Activated T-helper 1 cell treated with anti-CD3 and anti-CD28 coated beads, Interleukin-12 subunit alpha, Interleukin-12 subunit beta, Interleukin-2, Interleukin-4 antibody, amounts not matched to agents 30 ng/mL and 10 ng/mL and 1 ng/mL, durations not matched to agents 14 hours and 24 hours and 36 hours (primary cell): ENCODE measurements around the gene MLKL. TPM values are rescaled to one million over a fixed set of nuclear protein-coding genes. Genes with fewer than 3 reads are reported as not detected.

Experiments used
- DNase-seq: peaks from one replicate; pipeline ENCODE4 v3.0.0; 2021; ENCODE audit warnings: low spot score
- H3K27ac Mint-ChIP-seq: one replicate; pipeline ENCODE4 v1.8.0; 2021; ENCODE audit warnings: mild to moderate bottlenecking, mixed read lengths
- H3K27me3 Mint-ChIP-seq: one replicate; pipeline ENCODE4 v1.8.0; 2022; ENCODE audit warnings: mild to moderate bottlenecking, moderate library complexity, mixed read lengths; ENCODE audit not compliant: insufficient read depth
- H3K36me3 Mint-ChIP-seq: one replicate; pipeline ENCODE4 v1.8.0; 2021; ENCODE audit warnings: low read depth, mixed read lengths
- H3K4me1 Mint-ChIP-seq: one replicate; pipeline ENCODE4 v1.8.0; 2021; ENCODE audit warnings: low read depth, mixed read lengths
- H3K4me3 Mint-ChIP-seq: one replicate; pipeline ENCODE4 v1.8.0; 2021; ENCODE audit warnings: mild to moderate bottlenecking, moderate library complexity, mixed read lengths
- H3K9me3 Mint-ChIP-seq: one replicate; pipeline ENCODE4 v1.8.0; 2021; ENCODE audit warnings: mixed read lengths
- intact Hi-C: fragments of 100-400 bp; cut with micrococcal nuclease; formaldehyde crosslinking; loops from one replicate; pipeline ENCODE4 v1.15.1; 2024
- total RNA-seq: library from RNA; stranded (reverse); gene quantifications from 2 replicates; pipeline ENCODE4 v1.2.3, GENCODE V29; 2022

MLKL gene
- total RNA-seq = 23.9 and 24.0 TPM in 2 replicates

DNA sequence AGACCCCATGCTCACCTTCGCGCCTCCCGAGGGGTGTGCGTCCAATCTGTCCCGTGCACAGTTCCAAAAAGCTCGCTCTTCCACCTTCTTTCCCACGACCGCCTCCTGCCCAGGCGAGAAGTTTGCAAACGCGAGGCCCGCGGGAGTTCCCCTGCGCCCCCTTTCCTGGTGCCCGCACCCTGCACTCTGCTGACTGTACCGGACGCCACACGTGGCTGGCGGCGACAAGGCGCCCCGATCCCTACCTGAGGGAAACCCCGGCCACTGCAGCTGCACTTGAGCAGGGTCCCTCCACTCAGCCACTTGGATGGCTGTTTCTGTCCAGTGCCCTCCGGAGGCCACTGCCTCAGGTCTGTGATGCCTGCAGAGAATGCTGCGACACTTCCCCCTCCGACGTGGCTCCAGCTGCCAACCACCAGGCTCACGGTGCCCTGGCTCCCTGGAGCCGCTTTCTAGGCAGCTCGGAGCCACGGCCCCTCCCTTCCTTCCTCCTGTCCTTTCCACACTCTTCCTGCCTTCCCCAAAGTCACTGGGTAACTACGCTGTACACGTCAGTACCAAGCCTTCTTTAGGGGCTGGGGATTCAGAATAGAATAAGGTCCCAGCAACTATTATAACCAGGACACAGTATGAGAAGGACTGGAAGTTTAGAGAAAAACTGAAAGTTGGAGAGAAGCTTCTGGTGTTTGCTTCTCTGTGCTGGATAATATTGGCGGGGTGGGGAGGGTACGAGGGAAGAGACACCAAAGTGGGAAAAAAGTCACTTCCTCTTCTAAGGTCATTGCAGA lies at the start of gene MLKL:
Gene MLKL (minus strand): TSS at position 425 of the 788 bp plus-strand sequence. CDS start 5,105 bp downstream, outside the sequence.
- DNase-seq = peak; percentile 52
- no peaks in the 10 kb centered on the region for H3K27me3 Mint-ChIP-seq
- intact Hi-C loops = loop anchor here (1.0 to 10.0 kb wide), 9 partner anchors 9 to 946 kb away; partner anchors contain the start of genes GLG1, KARS1, PSMD7 and RFWD3
- peak within 1 kb of the TSS; percentile 99 for H3K27ac Mint-ChIP-seq
- H3K36me3 Mint-ChIP-seq = peaks cover 19% of the 10 kb centered on the region
- H3K4me3 Mint-ChIP-seq = peak within 1 kb of the TSS; percentile 100
- H3K4me1 Mint-ChIP-seq = peaks cover 60% of the 10 kb centered on the region
- H3K9me3 Mint-ChIP-seq = no peaks in the 10 kb centered on the region

DNA sequence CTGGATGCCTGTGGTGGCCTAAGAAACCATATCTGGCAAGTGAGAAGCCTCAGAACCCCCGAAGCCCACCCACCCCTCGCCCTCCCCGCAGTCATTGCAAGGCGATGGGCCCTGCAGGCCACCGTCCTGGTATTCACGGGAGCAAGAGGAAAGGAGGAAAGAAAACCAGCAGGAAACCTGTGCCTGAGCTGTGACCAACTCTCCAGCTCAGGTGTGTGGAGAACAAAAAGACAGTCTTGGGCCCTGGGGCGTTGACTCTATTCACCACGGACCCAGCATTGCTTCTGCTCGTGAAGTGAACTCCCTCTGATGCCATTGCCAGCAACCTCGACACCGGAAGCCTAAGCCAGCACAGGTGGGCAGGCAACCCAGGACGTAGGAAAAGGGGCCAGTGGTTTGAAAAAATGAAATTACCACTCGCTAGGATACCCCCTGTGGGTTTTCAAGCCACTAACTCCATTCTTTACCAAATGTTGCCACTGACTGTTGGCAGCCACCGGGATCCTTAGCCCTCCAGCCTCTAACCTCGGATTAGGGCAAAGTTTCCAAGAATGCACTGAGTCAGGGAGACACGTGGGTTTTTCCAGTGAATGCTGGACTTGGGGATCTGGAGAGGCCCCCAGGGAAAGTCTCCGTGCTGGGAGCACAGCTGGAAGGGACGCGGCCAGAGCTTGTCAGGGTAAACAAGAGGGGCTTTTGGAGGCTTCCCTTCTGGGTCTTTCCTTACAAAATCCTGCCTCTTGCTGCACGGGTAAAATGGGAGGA lies 48.8 kb upstream of the MLKL start:
- Mint-ChIP-seq H3K27me3 (peaks cover 6% of the 10 kb centered on the region), H3K4me1 (no peaks in the 10 kb centered on the region), H3K36me3 (no peaks in the 10 kb centered on the region), H3K9me3 (no peaks in the 10 kb centered on the region), H3K4me3 (no peak overlapping the region), H3K27ac (no peak overlapping the region)
- intact Hi-C loops = no loop called here
- DNase-seq = no peak

DNA sequence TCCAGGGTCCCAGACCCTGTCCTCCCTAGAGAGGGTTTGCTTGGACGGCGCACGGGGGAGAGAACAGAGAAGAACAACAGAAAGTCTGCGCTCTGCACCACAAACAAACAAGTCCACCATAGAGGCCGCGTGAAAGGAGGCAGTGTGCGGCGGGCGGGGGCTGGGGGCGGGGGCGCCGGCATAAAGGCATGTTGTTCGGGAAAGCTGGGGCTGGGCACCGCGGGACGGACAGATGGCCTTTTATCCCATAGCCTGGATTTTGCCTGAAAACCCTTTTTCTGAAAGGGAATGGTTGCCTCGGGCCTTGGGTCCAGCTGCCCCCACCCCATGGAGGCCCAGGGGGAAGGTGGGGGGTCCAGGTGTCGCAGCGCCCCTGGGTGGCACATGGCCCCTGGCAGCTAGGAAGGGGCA lies 48.0 kb upstream of the MLKL start:
- no peaks in the 10 kb centered on the region for H3K36me3 Mint-ChIP-seq
- peaks cover 6% of the 10 kb centered on the region for H3K27me3 Mint-ChIP-seq
- no peak for DNase-seq
- intact Hi-C loops = no loop called here
- no peak overlapping the region for H3K27ac Mint-ChIP-seq
- no peaks in the 10 kb centered on the region for H3K4me1 Mint-ChIP-seq
- no peak overlapping the region for H3K4me3 Mint-ChIP-seq
- no peaks in the 10 kb centered on the region for H3K9me3 Mint-ChIP-seq

DNA sequence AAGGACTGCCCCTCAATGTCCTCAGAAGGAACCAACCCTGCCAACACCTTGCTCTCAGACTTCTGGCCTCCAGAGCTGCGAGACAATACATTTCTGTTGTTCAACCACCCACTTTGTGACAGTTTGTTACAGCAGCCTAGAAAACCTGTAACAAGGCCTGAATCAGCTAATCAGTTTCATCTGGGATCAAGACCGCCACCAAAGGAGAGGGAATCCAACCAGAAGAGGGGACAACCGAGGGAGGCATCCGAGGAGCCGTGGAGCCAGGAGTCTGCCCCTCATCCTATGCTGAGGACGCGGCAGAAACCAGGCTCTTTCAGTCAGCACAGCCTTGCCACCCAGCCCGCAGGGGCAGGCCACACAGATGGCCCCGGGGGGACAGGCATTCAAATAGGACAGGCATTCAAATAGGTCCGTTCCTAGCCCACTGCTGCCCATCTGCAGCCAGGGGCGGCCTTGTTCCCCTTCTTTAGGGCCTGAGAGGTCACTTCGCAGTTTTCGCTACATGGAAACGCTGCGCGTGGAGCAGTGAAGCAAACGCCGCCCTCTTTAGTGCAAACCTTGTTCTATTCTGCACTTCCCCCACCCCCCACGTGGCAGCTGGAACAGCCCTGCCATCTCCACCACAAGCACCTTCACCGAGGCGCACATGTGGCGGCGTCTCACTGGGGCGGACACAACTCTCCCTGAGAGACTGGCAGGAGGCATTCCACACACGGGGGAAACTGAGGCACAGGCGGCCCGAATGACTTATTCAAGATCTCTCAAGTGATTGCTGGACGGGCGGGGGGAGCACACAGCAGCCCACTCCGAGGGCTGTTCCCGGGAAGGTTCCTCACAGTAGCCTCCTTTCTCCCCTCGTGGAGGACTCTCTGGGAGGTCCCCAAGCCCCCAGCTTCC lies 47.3 kb upstream of the MLKL start:
- H3K9me3 Mint-ChIP-seq = no peaks in the 10 kb centered on the region
- H3K4me1 Mint-ChIP-seq = no peaks in the 10 kb centered on the region
- DNase-seq = no peak
- H3K4me3 Mint-ChIP-seq = no peak overlapping the region
- intact Hi-C loops = no loop called here
- H3K27ac Mint-ChIP-seq = no peak overlapping the region
- H3K27me3 Mint-ChIP-seq = peaks cover 6% of the 10 kb centered on the region
- no peaks in the 10 kb centered on the region for H3K36me3 Mint-ChIP-seq

DNA sequence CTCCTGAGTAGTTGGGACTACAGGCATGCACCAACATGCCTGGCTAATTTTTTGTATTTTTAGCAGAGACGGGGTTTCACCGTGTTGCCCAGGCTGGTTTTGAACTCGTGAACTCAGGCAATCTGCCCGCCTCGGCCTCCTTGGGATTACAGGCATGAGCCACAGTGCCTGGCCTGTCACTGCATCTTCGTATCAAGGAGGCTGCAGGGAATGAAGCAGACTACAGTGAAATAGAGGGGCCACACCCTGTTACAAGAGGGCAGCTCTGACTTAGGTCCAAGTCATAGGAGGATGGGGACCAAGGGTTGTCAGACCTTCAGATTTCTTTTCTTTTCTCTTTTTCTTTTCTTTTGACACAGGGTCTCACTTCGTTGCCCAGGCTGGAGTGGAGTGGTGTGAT lies 45.3 kb upstream of the MLKL start:
- DNase-seq = no peak
- intact Hi-C loops = no loop called here
- no peaks in the 10 kb centered on the region for H3K9me3 Mint-ChIP-seq
- peaks cover 6% of the 10 kb centered on the region for H3K27me3 Mint-ChIP-seq
- no peak overlapping the region for H3K4me3 Mint-ChIP-seq
- no peaks in the 10 kb centered on the region for H3K4me1 Mint-ChIP-seq
- no peaks in the 10 kb centered on the region for H3K36me3 Mint-ChIP-seq
- H3K27ac Mint-ChIP-seq = no peak overlapping the region

DNA sequence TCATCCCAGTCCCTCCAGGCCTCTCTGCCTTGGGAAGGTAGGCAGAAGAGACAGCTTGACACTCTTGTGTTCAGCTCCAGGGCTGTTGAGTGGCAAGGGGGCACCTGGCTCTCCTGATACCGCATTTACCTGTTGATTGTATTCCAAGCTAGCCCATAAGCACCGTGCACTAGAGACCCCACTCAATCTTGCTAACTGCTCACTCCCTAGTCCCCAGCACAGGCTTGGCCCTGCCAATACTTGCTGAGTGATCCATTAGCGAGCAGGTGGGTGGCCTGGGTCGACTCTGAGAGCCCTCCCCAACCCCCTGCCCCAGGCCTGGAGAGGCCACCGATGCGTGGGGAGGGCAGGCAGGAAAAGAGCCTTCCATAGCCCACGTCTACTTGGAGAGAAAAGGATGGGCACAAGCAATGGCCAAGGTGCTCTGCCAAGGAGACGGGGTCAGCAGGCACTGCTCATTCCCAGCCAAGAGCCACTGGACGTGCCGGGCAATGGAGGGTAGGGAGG lies 44.5 kb upstream of the MLKL start:
- no peak overlapping the region for H3K4me3 Mint-ChIP-seq
- H3K36me3 Mint-ChIP-seq = no peaks in the 10 kb centered on the region
- peaks cover 6% of the 10 kb centered on the region for H3K27me3 Mint-ChIP-seq
- no peaks in the 10 kb centered on the region for H3K4me1 Mint-ChIP-seq
- no peak overlapping the region for H3K27ac Mint-ChIP-seq
- H3K9me3 Mint-ChIP-seq = no peaks in the 10 kb centered on the region
- intact Hi-C loops = no loop called here
- DNase-seq = no peak

DNA sequence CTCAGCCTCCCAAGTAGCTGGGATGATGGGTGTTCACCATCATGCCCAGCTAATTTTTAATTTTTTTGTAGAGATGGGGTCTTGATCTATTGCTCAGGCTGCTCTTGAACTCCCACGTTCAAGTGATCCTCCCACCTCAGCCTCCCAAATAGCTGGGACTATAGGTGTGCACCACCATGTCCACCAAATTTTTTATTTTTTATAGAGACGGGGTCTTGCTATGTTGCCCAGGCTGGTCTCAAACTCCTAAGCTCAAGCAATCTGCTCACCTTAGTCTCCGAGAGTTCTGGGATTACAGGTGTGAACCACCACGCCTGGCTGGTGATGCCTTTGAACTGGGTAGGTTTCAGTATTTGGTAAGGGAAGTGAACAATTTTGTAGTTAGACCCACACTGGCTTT lies 43.9 kb upstream of the MLKL start:
- Mint-ChIP-seq H3K36me3 (no peaks in the 10 kb centered on the region), H3K27ac (no peak overlapping the region), H3K9me3 (no peaks in the 10 kb centered on the region), H3K27me3 (peaks cover 8% of the 10 kb centered on the region), H3K4me1 (no peaks in the 10 kb centered on the region), H3K4me3 (no peak overlapping the region)
- no peak for DNase-seq
- intact Hi-C loops = no loop called here

DNA sequence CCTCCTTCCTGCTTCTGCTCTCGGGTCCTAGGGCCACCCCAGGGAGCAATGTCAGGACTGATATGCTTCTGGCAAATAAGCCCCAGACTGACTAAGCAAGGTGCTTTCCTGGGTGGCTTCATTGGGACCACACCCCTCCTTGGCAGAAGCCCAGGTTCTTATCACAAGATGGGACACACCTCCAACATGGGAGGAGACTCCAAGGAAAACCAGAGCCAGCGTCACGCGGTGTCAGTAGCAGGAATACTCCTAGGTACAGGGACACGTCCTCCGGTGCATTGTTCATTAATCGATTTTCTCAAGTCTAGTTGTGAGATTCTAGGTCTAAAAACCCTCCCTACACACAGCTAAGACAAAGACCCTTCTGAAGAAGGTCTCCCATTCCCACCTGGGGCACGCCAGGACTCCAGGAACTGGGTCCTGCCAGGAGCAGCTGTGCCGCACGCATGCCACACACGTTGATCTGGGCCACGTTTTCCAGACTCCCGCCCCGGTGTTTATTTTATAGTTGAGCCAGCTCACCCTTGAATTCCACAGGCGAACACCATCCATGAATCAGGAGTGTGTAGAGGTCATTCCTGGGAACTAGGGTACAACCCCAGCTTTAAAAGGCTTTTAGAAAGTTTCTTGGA lies 43.1 kb upstream of the MLKL start:
- peaks cover 8% of the 10 kb centered on the region for H3K27me3 Mint-ChIP-seq
- H3K4me3 Mint-ChIP-seq = no peak overlapping the region
- no peak overlapping the region for H3K27ac Mint-ChIP-seq
- H3K9me3 Mint-ChIP-seq = no peaks in the 10 kb centered on the region
- no peaks in the 10 kb centered on the region for H3K4me1 Mint-ChIP-seq
- H3K36me3 Mint-ChIP-seq = no peaks in the 10 kb centered on the region
- intact Hi-C loops = no loop called here
- no peak for DNase-seq

DNA sequence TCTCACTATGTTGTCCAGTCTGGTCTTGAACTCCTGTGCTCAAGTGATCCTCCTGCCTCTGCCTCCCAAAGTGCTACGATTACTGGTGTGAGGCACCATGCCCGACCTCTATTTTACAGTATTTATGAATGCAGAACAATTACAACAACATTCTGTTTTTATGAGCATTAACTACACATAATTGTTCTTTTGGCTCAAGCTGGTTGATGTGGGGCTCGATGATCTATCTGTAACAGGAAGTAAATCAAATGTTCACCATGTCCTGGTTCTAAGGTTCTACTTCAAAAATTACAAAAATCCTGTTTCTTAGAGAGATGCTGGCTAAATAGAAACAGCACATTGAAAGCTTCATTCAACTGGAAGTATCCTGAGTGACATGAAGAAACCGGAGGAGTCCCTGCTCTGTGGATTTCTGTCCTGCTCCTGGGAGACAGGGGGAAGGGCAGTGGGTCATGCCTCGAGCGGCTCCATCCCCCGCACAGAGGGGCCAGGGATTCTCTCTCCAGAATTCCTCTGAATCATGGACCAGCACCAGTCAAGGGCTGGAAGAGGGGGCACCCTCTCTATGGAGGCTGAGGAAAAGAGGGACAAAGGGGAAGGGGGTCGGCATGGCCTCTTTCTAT lies 42.5 kb upstream of the MLKL start:
- H3K4me1 Mint-ChIP-seq = no peaks in the 10 kb centered on the region
- intact Hi-C loops = no loop called here

DNA sequence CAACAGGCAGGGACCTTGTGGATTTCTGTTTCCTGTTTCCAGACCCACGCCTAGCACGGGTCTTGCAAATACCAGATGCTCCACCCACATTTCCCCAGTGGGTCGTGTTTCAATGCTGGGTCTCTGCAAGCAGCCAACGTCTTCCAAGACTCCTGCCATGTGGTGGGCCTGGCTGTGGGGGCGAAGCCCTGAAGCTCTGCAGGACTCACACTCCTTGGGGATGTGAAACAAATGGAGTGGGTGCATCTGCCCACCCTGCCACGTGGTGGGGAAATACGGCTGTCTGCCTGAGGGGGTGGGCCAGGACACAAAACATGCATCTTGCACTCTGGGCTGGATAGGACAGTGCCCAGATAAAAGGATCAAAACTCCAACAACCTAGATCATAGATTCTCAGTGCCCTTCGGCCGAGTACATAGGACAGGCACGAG lies 41.4 kb upstream of the MLKL start:
- no peak for DNase-seq
- Mint-ChIP-seq H3K4me1 (no peaks in the 10 kb centered on the region), H3K9me3 (no peaks in the 10 kb centered on the region), H3K27me3 (peaks cover 2% of the 10 kb centered on the region), H3K4me3 (no peak overlapping the region), H3K36me3 (no peaks in the 10 kb centered on the region), H3K27ac (no peak overlapping the region)
- intact Hi-C loops = no loop called here

More for the DNA sequence above, 42.5 kb upstream of the MLKL start:
- H3K36me3 Mint-ChIP-seq = no peaks in the 10 kb centered on the region
- H3K4me3 Mint-ChIP-seq = no peak overlapping the region
- no peak for DNase-seq
- no peak overlapping the region for H3K27ac Mint-ChIP-seq
- H3K9me3 Mint-ChIP-seq = no peaks in the 10 kb centered on the region
- peaks cover 8% of the 10 kb centered on the region for H3K27me3 Mint-ChIP-seq

DNA sequence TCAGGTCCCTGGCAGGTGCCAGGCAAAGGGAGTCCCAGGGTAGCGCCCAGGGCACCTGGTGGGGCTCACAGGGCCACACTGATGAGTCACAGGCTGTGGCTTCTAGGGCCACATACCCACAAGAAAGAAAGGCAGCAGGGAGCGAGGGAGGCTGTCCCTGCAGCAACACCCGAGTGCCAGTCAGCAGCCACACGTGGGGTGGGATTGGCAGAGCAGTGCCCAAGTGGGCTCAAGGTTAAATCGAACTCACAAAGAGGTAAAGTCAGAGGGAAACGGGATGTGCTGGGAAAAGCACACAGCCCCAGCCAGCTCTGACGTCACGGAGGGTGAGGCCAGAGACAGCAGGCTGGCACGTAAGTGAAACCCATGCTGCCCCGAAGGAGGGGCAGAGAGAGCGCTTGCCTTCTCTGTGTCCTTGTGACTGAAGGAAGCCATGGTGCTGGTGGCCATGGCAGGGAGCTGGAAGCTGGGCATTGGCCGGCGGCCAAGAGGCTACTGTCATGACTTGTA lies 40.2 kb upstream of the MLKL start:
- Mint-ChIP-seq H3K27ac (no peak overlapping the region), H3K9me3 (no peaks in the 10 kb centered on the region), H3K27me3 (peaks cover 2% of the 10 kb centered on the region), H3K36me3 (no peaks in the 10 kb centered on the region), H3K4me3 (no peak overlapping the region), H3K4me1 (no peaks in the 10 kb centered on the region)
- DNase-seq = no peak
- intact Hi-C loops = no loop called here

DNA sequence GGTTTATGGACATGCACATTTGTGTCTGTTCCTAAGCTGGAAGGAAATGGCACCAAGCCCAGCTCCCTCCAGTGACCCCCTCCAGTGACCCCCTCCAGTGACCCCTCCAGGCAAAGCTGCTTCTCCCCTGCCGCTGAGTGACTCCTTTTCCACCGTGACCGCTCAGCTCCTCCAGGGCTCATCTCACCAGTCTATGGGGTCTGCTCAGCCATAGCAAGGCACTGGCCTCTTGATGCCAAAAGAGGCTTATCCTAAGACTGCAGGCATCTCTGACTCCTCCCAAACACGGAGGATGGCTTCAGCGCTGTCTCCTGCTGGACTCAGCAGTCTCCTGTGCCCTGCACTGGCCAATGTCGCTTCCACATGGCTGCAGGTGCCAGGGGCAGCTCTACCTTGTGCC lies 38.6 kb upstream of the MLKL start:
- peaks cover 2% of the 10 kb centered on the region for H3K27me3 Mint-ChIP-seq
- DNase-seq = no peak
- no peak overlapping the region for H3K27ac Mint-ChIP-seq
- intact Hi-C loops = no loop called here
- H3K4me3 Mint-ChIP-seq = no peak overlapping the region
- H3K9me3 Mint-ChIP-seq = no peaks in the 10 kb centered on the region
- H3K4me1 Mint-ChIP-seq = no peaks in the 10 kb centered on the region
- no peaks in the 10 kb centered on the region for H3K36me3 Mint-ChIP-seq
